ENCODE results near the gene LARGE1.

GRCh38 chr22:33923660-33924246 is 3.5 kb upstream of the LARGE1 start:
- TF ChIP-seq CTCF (IDR thresholded peaks at IDR 0.05; ENCODE audit: poor library complexity) (peak; percentile 81), EZH2 (IDR thresholded peaks at IDR 0.05; ENCODE audit: borderline replicate concordance) (no peak)

Measured in hepatocyte (in vitro differentiated cells).